ENCODE results near the gene ARSB.
A peak's percentile ranks its signal among the peaks of the same experiment; 100 is the strongest.

Gene ARSB

GRCh38 chr5:78761840-78762239 lies 223.3 kb downstream of the ARSB start:
- no peak for TF ChIP-seq JUND (IDR thresholded peaks at IDR 0.05; ENCODE audit: low read depth)
- DNase-seq (ENCODE audit: low read depth in 1 of 2, low spot score in 1 of 2): no peak
- in situ Hi-C loops (cut with HindIII; ENCODE audit: low pct_unique_long_range_greater_than_20kb, low sequenced_read_pairs): no loop called here

- no peak for DNase-seq (ENCODE audit: low read depth in 1 of 2, low spot score in 1 of 2)
- TF ChIP-seq JUND (IDR thresholded peaks at IDR 0.05; ENCODE audit: low read depth): no peak
- in situ Hi-C loops (cut with HindIII; ENCODE audit: low pct_unique_long_range_greater_than_20kb, low sequenced_read_pairs): no loop called here
Measured at GRCh38 chr5:78760770-78761169, 224.3 kb downstream of the ARSB start.

GRCh38 chr5:78760366-78760765 lies 224.7 kb downstream of the ARSB start:
- in situ Hi-C loops (cut with HindIII; ENCODE audit: low pct_unique_long_range_greater_than_20kb, low sequenced_read_pairs): no loop called here
- TF ChIP-seq JUND (IDR thresholded peaks at IDR 0.05; ENCODE audit: low read depth): no peak
- DNase-seq (ENCODE audit: low read depth in 1 of 2, low spot score in 1 of 2): no peak

GRCh38 chr5:78758169-78758839 lies 226.8 kb downstream of the ARSB start:
- in situ Hi-C loops (cut with HindIII; ENCODE audit: low pct_unique_long_range_greater_than_20kb, low sequenced_read_pairs): no loop called here
- no peak for DNase-seq (ENCODE audit: low read depth in 1 of 2, low spot score in 1 of 2)
- TF ChIP-seq JUND (IDR thresholded peaks at IDR 0.05; ENCODE audit: low read depth): no peak

GRCh38 chr5:78757269-78758053 lies 227.6 kb downstream of the ARSB start:
- no peak for TF ChIP-seq JUND (IDR thresholded peaks at IDR 0.05; ENCODE audit: low read depth)
- in situ Hi-C loops (cut with HindIII; ENCODE audit: low pct_unique_long_range_greater_than_20kb, low sequenced_read_pairs): no loop called here
- DNase-seq (ENCODE audit: low read depth in 1 of 2, low spot score in 1 of 2): no peak

GRCh38 chr5:78756858-78757257 lies 228.3 kb downstream of the ARSB start:
- no peak for DNase-seq (ENCODE audit: low read depth in 1 of 2, low spot score in 1 of 2)
- in situ Hi-C loops (cut with HindIII; ENCODE audit: low pct_unique_long_range_greater_than_20kb, low sequenced_read_pairs): no loop called here
- no peak for TF ChIP-seq JUND (IDR thresholded peaks at IDR 0.05; ENCODE audit: low read depth)

GRCh38 chr5:78755822-78756429 lies 229.2 kb downstream of the ARSB start:
- DNase-seq (ENCODE audit: low read depth in 1 of 2, low spot score in 1 of 2): peak in 1 of 2 experiments; percentile 56
- no peak for TF ChIP-seq JUND (IDR thresholded peaks at IDR 0.05; ENCODE audit: low read depth)
- in situ Hi-C loops (cut with HindIII; ENCODE audit: low pct_unique_long_range_greater_than_20kb, low sequenced_read_pairs): no loop called here

GRCh38 chr5:78754655-78755054 lies 230.5 kb downstream of the ARSB start:
- in situ Hi-C loops (cut with HindIII; ENCODE audit: low pct_unique_long_range_greater_than_20kb, low sequenced_read_pairs): no loop called here
- DNase-seq (ENCODE audit: low read depth in 1 of 2, low spot score in 1 of 2): no peak
- TF ChIP-seq JUND (IDR thresholded peaks at IDR 0.05; ENCODE audit: low read depth): no peak

- in situ Hi-C loops (cut with HindIII; ENCODE audit: low pct_unique_long_range_greater_than_20kb, low sequenced_read_pairs): no loop called here
- no peak for TF ChIP-seq JUND (IDR thresholded peaks at IDR 0.05; ENCODE audit: low read depth)
- DNase-seq (ENCODE audit: low read depth in 1 of 2, low spot score in 1 of 2): no peak
Measured at GRCh38 chr5:78753093-78753531, 232.0 kb downstream of the ARSB start.

- DNase-seq (ENCODE audit: low read depth in 1 of 2, low spot score in 1 of 2): no peak
- in situ Hi-C loops (cut with HindIII; ENCODE audit: low pct_unique_long_range_greater_than_20kb, low sequenced_read_pairs): no loop called here
- no peak for TF ChIP-seq JUND (IDR thresholded peaks at IDR 0.05; ENCODE audit: low read depth)
Measured at GRCh38 chr5:78751872-78752271, 233.2 kb downstream of the ARSB start.

GRCh38 chr5:78750281-78750680 lies 234.8 kb downstream of the ARSB start:
- in situ Hi-C loops (cut with HindIII; ENCODE audit: low pct_unique_long_range_greater_than_20kb, low sequenced_read_pairs): no loop called here
- no peak for DNase-seq (ENCODE audit: low read depth in 1 of 2, low spot score in 1 of 2)
- no peak for TF ChIP-seq JUND (IDR thresholded peaks at IDR 0.05; ENCODE audit: low read depth)

- no peak for TF ChIP-seq JUND (IDR thresholded peaks at IDR 0.05; ENCODE audit: low read depth)
Measured at GRCh38 chr5:78747705-78748359, 237.3 kb downstream of the ARSB start.

GRCh38 chr5:78747055-78747454 lies 238.1 kb downstream of the ARSB start:
- in situ Hi-C loops (cut with HindIII; ENCODE audit: low pct_unique_long_range_greater_than_20kb, low sequenced_read_pairs): no loop called here
- TF ChIP-seq JUND (IDR thresholded peaks at IDR 0.05; ENCODE audit: low read depth): no peak
- no peak for DNase-seq (ENCODE audit: low read depth in 1 of 2, low spot score in 1 of 2)

More at GRCh38 chr5:78747705-78748359, 237.3 kb downstream of the ARSB start:
- in situ Hi-C loops (cut with HindIII; ENCODE audit: low pct_unique_long_range_greater_than_20kb, low sequenced_read_pairs): no loop called here
- no peak for DNase-seq (ENCODE audit: low read depth in 1 of 2, low spot score in 1 of 2)
